ENCODE measurements around the gene HLA-DQB1. TPM values are rescaled to one million over a fixed set of nuclear protein-coding genes. Genes with fewer than 3 reads are reported as not detected.
A peak's percentile ranks its signal among the peaks of the same experiment; 100 is the strongest.

The HLA-DQB1 gene
- total RNA-seq, 4 donors from 2014 or later = 0.71 to 5.8 (median 4.8) TPM; not detected in 1

GRCh38 chr6:32624565-32624964, 41.9 kb downstream of the HLA-DQB1 start:
- no peaks in the 10 kb centered on the region for H3K4me1 ChIP-seq
- H3K27me3 ChIP-seq = no peaks in the 10 kb centered on the region
- intact Hi-C loops (cut with DNase I) = no loop called here
- no peak overlapping the region for H3K4me3 ChIP-seq
- H3K27ac ChIP-seq (replicated peaks in 1 of 4) = no peak overlapping the region
- no peaks in the 10 kb centered on the region for H3K9me3 ChIP-seq
- DNase-seq (ENCODE audit: extremely low spot score) = no peak
- H3K36me3 ChIP-seq = no peaks in the 10 kb centered on the region
- TF ChIP-seq POLR2A (IDR thresholded peaks at IDR 0.05; ENCODE audit: low read depth) (no peak), EP300 (IDR thresholded peaks at IDR 0.05) (no peak), POLR2AphosphoS5 (IDR thresholded peaks at IDR 0.05) (no peak)
- TF ChIP-seq, protein P1, sequence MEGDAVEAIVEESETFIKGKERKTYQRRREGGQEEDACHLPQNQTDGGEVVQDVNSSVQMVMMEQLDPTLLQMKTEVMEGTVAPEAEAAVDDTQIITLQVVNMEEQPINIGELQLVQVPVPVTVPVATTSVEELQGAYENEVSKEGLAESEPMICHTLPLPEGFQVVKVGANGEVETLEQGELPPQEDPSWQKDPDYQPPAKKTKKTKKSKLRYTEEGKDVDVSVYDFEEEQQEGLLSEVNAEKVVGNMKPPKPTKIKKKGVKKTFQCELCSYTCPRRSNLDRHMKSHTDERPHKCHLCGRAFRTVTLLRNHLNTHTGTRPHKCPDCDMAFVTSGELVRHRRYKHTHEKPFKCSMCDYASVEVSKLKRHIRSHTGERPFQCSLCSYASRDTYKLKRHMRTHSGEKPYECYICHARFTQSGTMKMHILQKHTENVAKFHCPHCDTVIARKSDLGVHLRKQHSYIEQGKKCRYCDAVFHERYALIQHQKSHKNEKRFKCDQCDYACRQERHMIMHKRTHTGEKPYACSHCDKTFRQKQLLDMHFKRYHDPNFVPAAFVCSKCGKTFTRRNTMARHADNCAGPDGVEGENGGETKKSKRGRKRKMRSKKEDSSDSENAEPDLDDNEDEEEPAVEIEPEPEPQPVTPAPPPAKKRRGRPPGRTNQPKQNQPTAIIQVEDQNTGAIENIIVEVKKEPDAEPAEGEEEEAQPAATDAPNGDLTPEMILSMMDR (IDR thresholded peaks at IDR 0.05) = no peak
- 83% methylated on average over 3 of the region's 3 CpGs for WGBS

GRCh38 chr6:32623693-32624092, 42.8 kb downstream of the HLA-DQB1 start:
- no peaks in the 10 kb centered on the region for H3K9me3 ChIP-seq
- no peak for TF ChIP-seq POLR2A (IDR thresholded peaks at IDR 0.05; ENCODE audit: low read depth)
- no peak for TF ChIP-seq POLR2AphosphoS5 (IDR thresholded peaks at IDR 0.05)
- TF ChIP-seq, protein P1 (IDR thresholded peaks at IDR 0.05) = no peak
- no peak for TF ChIP-seq EP300 (IDR thresholded peaks at IDR 0.05)
- no peak overlapping the region for H3K4me3 ChIP-seq
- intact Hi-C loops (cut with DNase I) = no loop called here
- DNase-seq (ENCODE audit: extremely low spot score) = no peak
- H3K27ac ChIP-seq (replicated peaks in 1 of 4) = no peak overlapping the region
- no peaks in the 10 kb centered on the region for H3K27me3 ChIP-seq
- H3K36me3 ChIP-seq = no peaks in the 10 kb centered on the region
- H3K4me1 ChIP-seq = no peaks in the 10 kb centered on the region

GRCh38 chr6:32622545-32623401, 43.7 kb downstream of the HLA-DQB1 start:
- no peaks in the 10 kb centered on the region for H3K36me3 ChIP-seq
- peaks cover 0 to 6% (median 0%) of the 10 kb centered on the region in 4 donors for H3K9me3 ChIP-seq
- intact Hi-C loops (cut with DNase I) = no loop called here
- TF ChIP-seq EP300 (IDR thresholded peaks at IDR 0.05) (no peak), POLR2A (IDR thresholded peaks at IDR 0.05; ENCODE audit: low read depth) (no peak), POLR2AphosphoS5 (IDR thresholded peaks at IDR 0.05) (no peak)
- TF ChIP-seq, protein P1 (IDR thresholded peaks at IDR 0.05) = peak in 2 of 3 experiments; percentile 18 to 39
- H3K4me1 ChIP-seq = no peaks in the 10 kb centered on the region
- no peak for DNase-seq (ENCODE audit: extremely low spot score)
- H3K27ac ChIP-seq (replicated peaks in 1 of 4) = no peak overlapping the region
- no peak overlapping the region for H3K4me3 ChIP-seq
- no peaks in the 10 kb centered on the region for H3K27me3 ChIP-seq
- WGBS = 39% methylated on average over 1 of the region's 1 CpG

DNA sequence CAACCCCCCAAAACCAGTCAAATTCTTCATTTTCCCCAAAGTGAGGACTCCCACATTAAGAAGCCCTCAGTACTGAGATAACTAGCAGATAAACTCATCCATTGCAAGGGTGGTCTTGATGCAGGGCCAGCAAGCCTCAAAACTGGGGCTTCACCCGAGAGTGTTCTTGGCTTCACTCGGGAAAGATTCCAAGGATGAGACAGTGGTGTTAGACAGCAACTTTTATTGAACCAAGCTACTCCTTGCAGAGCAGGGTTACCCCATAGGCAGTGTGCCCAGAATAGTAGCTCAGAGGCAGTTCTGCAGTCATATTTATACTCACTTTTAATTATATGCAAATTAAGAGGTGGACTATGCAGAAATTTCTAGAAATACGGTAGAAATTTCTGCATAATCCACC, 45.1 kb downstream of the HLA-DQB1 start:
- peaks cover 0 to 8% (median 0%) of the 10 kb centered on the region in 4 donors for H3K9me3 ChIP-seq
- intact Hi-C loops (cut with DNase I) = no loop called here
- no peaks in the 10 kb centered on the region for H3K27me3 ChIP-seq
- TF ChIP-seq POLR2AphosphoS5 (IDR thresholded peaks at IDR 0.05) = no peak
- TF ChIP-seq POLR2A (IDR thresholded peaks at IDR 0.05; ENCODE audit: low read depth) = no peak
- TF ChIP-seq, protein P1 (IDR thresholded peaks at IDR 0.05) = no peak
- no peak for TF ChIP-seq EP300 (IDR thresholded peaks at IDR 0.05)
- WGBS = 67% methylated on average over 3 of the region's 3 CpGs
- no peaks in the 10 kb centered on the region for H3K4me1 ChIP-seq
- no peaks in the 10 kb centered on the region for H3K36me3 ChIP-seq
- no peak for DNase-seq (ENCODE audit: extremely low spot score)
- H3K4me3 ChIP-seq = no peak overlapping the region
- no peak overlapping the region for H3K27ac ChIP-seq (replicated peaks in 1 of 4)

Data from esophagus muscularis mucosa (tissue), 4 donors.